ENCODE measurements around the gene MTTP. TPM values are rescaled to one million over a fixed set of nuclear protein-coding genes. Genes with fewer than 3 reads are reported as not detected.

Gene MTTP
- total RNA-seq, 2 donors from 2014 or later, result 0.51 to 1.1 TPM

GRCh38 chr4:99670409-99671073 is 95.9 kb downstream of the MTTP start:
- no peak for DNase-seq (ENCODE audit: low spot score)
- H3K27ac ChIP-seq, result peak overlapping the region in 1 of 2 donors; percentile 25
- no peak for TF ChIP-seq CTCF (IDR thresholded peaks at IDR 0.05)

More at GRCh38 chr4:99670409-99671073, 95.9 kb downstream of the MTTP start:
- H3K9me3 ChIP-seq, result peaks cover 0 to 29% of the 10 kb centered on the region in 2 donors
- H3K27me3 ChIP-seq, result no peaks in the 10 kb centered on the region
- no peaks in the 10 kb centered on the region for H3K36me3 ChIP-seq
- no peak overlapping the region for H3K4me3 ChIP-seq
- peaks cover 0 to 10% of the 10 kb centered on the region in 2 donors for H3K4me1 ChIP-seq

Other genes starting within 250 kb of the MTTP start
- 10 to 100 TPM in 1 of 2 donors, 1 to 10 TPM in 1; 4.9 to 12.0 TPM for gene ADH1C, start 222.1 kb upstream of the MTTP start, total RNA-seq
- gene ADH7, start 139.5 kb upstream of the MTTP start, total RNA-seq, result not detected
- gene C4orf17, start 63.8 kb upstream of the MTTP start, total RNA-seq, result not detected
- 1 to 10 TPM; 2.1 to 2.6 TPM for gene TRMT10A, start 10.8 kb upstream of the MTTP start, total RNA-seq
- 10 to 100 TPM in 1 of 2 donors, 1 to 10 TPM in 1; 1.2 to 23.6 TPM for gene C4orf54, start 83.0 kb downstream of the MTTP start, total RNA-seq
- 1 to 10 TPM in 1 of 2 donors, not detected in 1; 1.3 TPM for gene DAPP1, start 242.0 kb downstream of the MTTP start, total RNA-seq